GM21576 (cell line): ENCODE data around the gene RASA1.

Experiments used
- ATAC-seq: cut with Tn5 transposase; IDR thresholded peaks from one replicate; pipeline ENCODE4 v1.9.1; 2021; ENCODE audit warnings: mild to moderate bottlenecking, moderate library complexity; ENCODE audit not compliant: unreplicated experiment

The RASA1 gene

DNA sequence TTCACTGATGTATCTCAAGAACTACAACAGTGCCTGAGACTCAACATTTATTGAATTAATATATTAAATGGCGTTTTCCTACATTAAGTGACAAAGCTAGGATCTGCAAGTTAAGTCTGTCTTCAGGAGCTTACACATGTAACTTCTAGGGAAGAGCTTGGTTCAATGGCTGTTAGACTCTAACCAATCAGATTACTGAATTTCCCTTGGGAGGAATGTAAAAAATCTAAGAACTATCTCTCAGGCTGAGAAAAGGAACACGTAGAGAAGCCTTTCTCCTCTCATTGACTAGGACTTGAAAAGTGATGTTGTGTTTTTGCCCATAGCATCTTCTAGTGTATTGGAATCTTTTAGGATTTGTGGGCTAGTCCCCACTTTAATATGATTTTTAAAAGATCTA is 91.4 kb downstream of the RASA1 start:
- no peak for ATAC-seq

GRCh38 chr5:87360132-87360531 is 92.4 kb downstream of the RASA1 start:
- ATAC-seq, result no peak

DNA sequence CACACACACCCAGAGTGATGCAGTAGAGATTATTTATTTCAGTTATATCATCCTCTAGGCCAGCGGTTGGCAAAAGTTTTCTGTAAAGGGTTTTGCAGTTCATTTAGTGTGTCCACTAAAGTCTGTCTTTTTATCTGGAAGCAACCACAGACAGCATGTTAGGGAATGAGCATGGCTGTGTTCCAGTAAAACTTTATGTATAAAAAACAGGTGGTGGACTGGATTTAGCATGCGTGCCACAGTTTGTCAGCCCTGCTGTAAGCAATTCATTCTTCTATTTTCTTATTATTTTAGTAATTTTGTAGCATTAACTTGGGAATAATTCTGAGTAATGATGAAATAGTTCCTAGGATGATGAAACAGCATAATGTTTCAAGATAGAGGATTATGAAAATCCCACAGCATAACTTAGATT is 93.4 kb downstream of the RASA1 start:
- no peak for ATAC-seq

GRCh38 chr5:87361536-87362213 is 94.0 kb downstream of the RASA1 start:
- no peak for ATAC-seq

GRCh38 chr5:87367243-87367642 is 99.6 kb downstream of the RASA1 start:
- ATAC-seq, result no peak

DNA sequence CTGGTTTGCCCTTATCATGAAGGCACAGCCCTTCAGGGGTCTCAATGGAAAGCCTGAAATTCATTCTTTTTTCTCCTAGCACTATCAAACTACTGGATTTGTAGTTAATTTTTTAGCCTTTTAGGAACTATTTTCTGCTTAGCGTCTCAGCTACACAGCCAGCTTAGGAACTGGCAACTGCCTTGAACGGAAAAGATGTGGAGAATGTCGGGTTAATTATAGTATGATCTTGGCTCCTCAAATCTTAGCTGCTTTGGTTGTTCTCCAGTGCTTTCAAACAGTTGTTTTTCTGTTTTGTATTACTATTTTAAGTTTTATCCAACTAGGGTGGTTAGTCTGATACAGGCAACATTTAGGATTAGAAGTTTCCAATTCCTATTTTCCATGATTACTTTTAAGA is 100.9 kb downstream of the RASA1 start:
- ATAC-seq, result no peak

GRCh38 chr5:87369431-87369830 is 101.7 kb downstream of the RASA1 start:
- no peak for ATAC-seq

DNA sequence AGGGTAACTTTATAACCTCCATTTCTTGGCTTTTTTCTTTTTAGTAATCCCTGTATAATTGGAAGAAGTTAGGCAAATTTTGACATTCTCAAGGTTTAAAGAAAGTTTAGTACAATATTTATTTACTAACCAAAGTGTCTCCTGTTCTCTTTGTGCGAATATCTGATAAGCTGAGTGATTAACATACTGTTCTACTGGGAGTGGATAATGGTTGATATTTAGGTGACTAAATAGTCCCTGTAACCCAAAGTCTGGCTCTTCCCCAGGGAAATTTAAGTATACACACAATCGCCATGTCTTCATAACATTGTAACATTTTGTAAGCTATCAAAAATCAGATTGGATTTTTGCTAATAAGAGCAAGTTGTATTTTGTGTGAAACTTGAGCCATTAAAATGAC is 105.0 kb downstream of the RASA1 start:
- ATAC-seq, result no peak

DNA sequence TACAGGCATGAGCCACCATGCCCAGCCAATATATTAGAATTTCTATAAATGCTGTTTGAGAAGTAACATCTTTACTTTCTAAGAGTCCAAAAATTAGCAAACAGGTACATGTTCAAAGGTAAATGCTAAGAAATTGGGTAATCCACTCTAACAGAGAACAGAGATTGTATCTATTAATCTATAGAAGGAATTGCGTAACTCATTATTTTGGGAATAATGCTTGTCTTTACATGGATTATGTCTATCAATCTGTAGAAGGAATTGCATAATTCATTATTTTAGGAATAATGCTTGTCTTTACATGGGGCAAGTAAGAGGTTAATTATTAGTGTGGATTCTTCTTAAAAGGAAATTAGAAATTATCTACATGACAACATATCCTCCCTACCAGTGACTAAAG is 114.5 kb downstream of the RASA1 start:
- ATAC-seq, result no peak

- ATAC-seq, result no peak
Measured at GRCh38 chr5:87383216-87383615, 115.5 kb downstream of the RASA1 start.

DNA sequence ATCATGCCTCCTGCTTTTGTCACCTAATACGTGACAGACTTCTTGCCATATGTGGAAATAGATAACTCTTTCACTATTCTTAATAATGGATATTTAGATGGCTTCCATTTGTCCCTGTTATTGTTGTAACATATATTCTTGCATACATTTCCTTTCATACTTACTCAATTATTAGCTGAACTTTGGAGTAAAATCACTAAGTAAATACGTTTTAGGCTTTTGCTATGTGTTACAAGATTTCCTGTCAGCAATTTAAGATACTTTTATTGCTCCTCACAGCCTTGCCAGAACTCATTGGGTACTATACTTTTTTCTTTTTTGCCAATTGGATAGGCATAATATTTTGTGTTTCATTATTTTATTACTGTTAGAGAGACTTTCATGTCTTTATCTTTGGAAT is 118.1 kb downstream of the RASA1 start:
- no peak for ATAC-seq

DNA sequence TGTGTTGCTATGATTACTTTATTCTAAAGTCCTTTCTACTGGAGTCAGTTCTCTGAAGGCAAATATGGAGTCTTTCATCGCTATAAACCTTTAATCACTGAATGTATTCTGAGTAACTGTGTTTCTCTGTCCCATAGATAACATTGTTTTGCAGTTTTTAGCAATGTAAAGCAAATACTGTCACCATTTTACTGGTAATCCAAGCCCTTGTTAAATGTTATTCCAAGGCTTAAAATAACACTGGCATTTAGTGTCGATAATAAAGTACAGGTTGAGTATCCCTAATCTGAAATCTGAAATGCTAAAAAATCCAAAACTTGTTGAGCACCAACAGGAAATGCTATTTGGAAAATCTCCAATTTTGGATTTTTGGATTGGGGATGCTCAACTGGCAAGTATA is 120.4 kb downstream of the RASA1 start:
- ATAC-seq, result no peak

- no peak for ATAC-seq
Measured at GRCh38 chr5:87389296-87390034, 121.8 kb downstream of the RASA1 start.

DNA sequence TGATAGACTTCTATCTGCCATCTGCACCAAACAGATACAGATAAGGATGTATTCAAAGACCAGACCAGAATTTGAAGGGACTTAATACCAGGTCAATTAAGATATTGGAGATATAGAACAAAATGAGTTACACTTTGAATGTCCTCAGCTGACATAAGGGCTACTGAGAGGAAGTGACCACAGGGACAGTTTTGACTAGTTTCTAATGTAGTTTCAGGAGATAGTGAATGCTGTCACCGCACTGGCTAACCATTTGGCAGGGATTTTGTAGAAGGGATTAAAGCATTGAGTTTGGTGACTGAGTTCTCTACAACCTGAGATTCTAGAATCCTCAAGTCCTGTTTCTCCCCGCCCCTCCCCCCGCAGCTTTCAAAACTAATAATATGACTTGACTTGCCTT is 122.4 kb downstream of the RASA1 start:
- no peak for ATAC-seq

DNA sequence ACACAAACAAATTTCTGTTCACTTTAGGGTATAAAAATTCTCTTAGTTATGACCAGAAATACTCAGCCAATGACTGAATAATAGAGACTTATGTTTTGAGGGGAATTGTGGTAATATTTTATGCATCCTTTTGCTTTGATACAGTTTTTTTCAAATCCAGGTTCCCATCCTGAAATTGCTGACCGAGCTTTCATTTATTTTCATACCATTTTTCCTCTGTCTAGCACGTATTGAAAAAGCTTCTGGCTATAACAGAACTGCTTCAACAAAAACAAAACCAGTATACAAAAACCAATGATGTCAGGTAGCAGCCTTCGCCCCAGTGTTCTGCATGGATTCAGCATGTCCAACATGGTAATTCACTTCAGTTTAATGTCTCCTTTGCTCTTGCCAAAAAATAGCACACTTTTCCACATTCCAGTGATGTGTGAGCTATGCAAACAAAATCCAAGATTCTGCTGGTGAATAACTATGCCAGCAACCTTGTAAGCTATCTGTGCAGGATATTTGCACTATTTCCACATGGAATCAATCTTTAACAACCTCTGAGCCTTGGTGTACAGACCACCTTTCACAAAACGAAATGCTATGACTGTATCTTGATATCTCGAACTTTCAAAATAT is 123.0 kb downstream of the RASA1 start:
- no peak for ATAC-seq

DNA sequence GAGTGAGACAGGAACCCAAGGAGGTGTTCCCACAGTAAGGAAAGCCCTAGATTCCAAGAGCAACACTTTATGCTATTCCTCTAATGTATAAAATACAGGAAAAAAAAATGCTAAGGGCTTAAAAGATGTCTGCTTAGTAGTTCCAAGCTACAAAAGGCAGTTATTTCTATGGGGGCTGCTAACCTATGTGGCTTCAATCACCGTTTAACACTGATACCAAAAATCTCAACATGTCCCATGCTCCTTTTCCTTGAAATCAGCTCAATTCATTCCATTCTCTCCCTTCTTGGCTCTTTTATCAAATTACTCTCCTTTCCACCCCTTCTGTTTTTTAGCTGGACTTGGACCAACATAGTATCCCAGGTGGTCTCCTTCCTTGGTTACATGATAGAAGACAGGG is 124.5 kb downstream of the RASA1 start:
- ATAC-seq, result no peak

GRCh38 chr5:87392801-87393200 is 125.1 kb downstream of the RASA1 start:
- no peak for ATAC-seq

GRCh38 chr5:87393331-87393730 is 125.6 kb downstream of the RASA1 start:
- no peak for ATAC-seq

DNA sequence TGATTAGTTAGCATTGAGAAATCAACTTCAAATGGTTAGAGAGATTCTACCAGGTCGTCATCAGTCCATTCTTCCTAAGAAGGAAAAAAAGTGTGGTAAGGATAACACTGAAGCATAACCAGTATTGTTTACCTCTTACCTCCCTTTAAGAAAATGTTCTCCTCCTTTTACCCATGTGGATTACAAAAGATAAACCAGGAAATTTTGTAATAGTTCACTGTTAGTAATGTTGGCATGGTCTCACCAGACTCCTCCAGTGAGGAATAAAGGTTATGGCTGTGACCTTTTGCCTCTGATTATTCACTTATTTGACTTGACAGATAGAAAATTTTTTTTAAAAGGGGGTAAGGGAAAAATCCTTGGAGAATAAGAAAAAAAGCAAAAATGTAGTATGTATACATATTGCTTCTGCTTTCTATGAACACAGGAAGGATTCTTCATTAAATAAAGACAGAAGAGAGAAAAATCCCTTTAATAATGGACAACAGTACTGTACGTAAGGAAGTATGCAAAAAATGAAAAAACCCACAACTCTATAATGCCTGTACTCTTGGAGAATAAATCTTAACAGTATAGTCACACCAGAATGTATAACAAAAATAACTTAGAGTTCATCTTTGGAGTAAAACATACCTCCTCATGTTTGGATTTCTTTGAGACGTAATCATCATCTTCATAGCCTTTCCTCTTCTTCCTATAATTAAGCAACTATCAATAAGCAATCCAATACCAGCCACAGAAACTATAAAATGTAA is 126.9 kb downstream of the RASA1 start:
- ATAC-seq, result no peak

DNA sequence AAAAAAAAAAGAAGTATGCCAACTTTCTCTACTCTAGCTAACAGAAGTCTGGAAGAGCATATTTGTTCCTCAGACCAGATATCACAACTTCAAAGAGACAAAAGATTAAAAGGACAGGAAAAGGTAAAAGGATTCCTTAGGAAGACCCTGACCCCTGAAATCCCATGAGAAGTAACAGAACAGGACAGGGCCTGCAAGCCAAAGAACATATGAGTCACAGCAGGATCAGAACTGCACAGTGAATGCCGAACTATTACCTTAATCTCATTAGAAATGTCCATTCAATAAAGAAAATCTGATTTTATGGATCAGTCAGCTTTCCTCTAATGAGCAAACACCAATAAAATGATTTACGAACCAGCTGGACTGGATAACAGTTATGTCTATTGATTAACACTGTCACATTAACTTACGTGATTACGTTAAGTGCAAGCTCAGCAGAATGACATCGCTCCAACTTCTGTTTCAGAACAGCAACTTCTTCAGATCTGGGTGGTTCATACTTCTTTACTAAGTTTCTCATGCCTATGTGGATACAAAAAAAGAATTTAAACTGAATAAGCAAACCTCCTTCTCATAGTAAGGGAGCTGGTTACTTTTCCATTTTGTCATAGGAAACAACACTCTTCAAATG is 131.4 kb downstream of the RASA1 start:
- no peak for ATAC-seq

DNA sequence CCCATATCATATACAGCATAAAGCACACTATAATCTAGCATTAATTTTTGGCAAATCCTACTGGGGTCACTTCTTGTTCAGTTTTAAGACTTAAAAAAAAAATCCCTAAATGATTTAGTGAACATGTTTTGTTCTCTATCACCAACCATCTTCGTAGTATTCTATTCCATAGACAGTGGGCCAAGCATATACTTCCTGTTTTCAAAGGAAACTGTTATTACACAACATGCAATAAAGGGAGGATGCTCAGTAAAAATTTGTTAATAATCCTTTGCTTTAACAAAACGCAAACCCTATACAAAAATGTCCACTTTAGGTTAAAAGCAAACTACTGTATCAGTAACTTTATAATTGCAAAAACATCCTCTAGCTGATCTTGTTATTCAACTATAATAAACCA is 132.0 kb downstream of the RASA1 start:
- no peak for ATAC-seq
